CD14-positive monocyte (primary cell): ENCODE results near the gene OR10J5. TPM values are rescaled to one million over a fixed set of nuclear protein-coding genes. Genes with fewer than 3 reads are reported as not detected.

Experiments used
- DNase-seq, 3 donors: peaks; one replicate each; pipeline ENCODE4 v3.0.0-alpha.2; 2011 to 2022
- H2AFZ ChIP-seq: 2 replicates; pipeline ENCODE4 v1.6.0; 2012; ENCODE audit warnings: mild to moderate bottlenecking, low read depth, low read length, inconsistent platforms; ENCODE audit not compliant: insufficient read depth, poor library complexity, severe bottlenecking
- H3K27ac ChIP-seq, 2 donors: 1 replicate in 1 of 2; 2 replicates in 1 of 2; pipeline ENCODE4 v1.5.1; 2012 to 2013; ENCODE audit warnings: low read length in 2 of 2, control low read depth in 1 of 2, inconsistent platforms in 1 of 2, low read depth in 1 of 2, mild to moderate bottlenecking in 1 of 2
- H3K27me3 ChIP-seq, 2 donors: one replicate each; pipeline versions ENCODE4 v1.6.0 to v1.6.1; 2011 to 2013; ENCODE audit warnings: low read length in 2 of 2; ENCODE audit not compliant: control insufficient read depth in 2 of 2, insufficient read depth in 2 of 2
- H3K36me3 ChIP-seq, 2 donors: replicated peaks in 1 of 2; 1 replicate in 1 of 2; 2 replicates in 1 of 2; pipeline versions ENCODE4 v1.5.1 to v1.6.1; 2012 to 2013; ENCODE audit warnings: low read length in 2 of 2, control low read depth in 1 of 2, inconsistent platforms in 1 of 2, mild to moderate bottlenecking in 1 of 2; ENCODE audit not compliant: insufficient read depth in 2 of 2, control insufficient read depth in 1 of 2
- H3K4me1 ChIP-seq, 2 donors: 1 replicate in 1 of 2; 2 replicates in 1 of 2; pipeline versions ENCODE4 v1.5.1 to v1.6.1; 2012 to 2013; ENCODE audit warnings: low read length in 2 of 2, control low read depth in 1 of 2, inconsistent platforms in 1 of 2, mild to moderate bottlenecking in 1 of 2, moderate library complexity in 1 of 2; ENCODE audit not compliant: insufficient read depth in 2 of 2, control insufficient read depth in 1 of 2
- H3K4me2 ChIP-seq: replicated peaks from 2 replicates; pipeline ENCODE3; 2012; ENCODE audit warnings: low read length, moderate library complexity, mild to moderate bottlenecking; ENCODE audit not compliant: poor library complexity, severe bottlenecking; ENCODE audit errors: extremely low read depth
- H3K4me3 ChIP-seq, 3 experiments: fragments of 200-600 bp in 1 of 3; sonication (generic) in 1 of 3; replicated peaks in 1 of 3; 1 replicate in 2 of 3; 2 replicates in 1 of 3; pipeline ENCODE4 v1.5.1; 2011 to 2013; ENCODE audit warnings: low read length in 3 of 3, mild to moderate bottlenecking in 3 of 3, control low read depth in 2 of 3, low read depth in 2 of 3, inconsistent platforms in 1 of 3, moderate library complexity in 1 of 3
- H3K79me2 ChIP-seq: 2 replicates; pipeline ENCODE4 v1.6.0; 2012; ENCODE audit warnings: mild to moderate bottlenecking, control low read depth, inconsistent platforms, low read length, moderate library complexity; ENCODE audit not compliant: insufficient read depth
- H3K9ac ChIP-seq: 2 replicates; pipeline ENCODE4 v1.6.0; 2017; ENCODE audit warnings: low read length, mild to moderate bottlenecking; ENCODE audit not compliant: insufficient read depth, poor library complexity, severe bottlenecking
- H3K9me3 ChIP-seq, 2 donors: replicated peaks in 1 of 2; 1 replicate in 1 of 2; 2 replicates in 1 of 2; pipeline versions ENCODE4 v1.5.1 to v1.6.1; 2012 to 2013; ENCODE audit warnings: low read length in 2 of 2, control low read depth in 1 of 2; ENCODE audit not compliant: control insufficient read depth in 1 of 2, insufficient read depth in 1 of 2
- H4K20me1 ChIP-seq: 2 replicates; pipeline ENCODE4 v1.6.0; 2012; ENCODE audit warnings: mild to moderate bottlenecking, low read length, control low read depth, moderate library complexity; ENCODE audit not compliant: insufficient read depth
- H3K27ac Mint-ChIP-seq, 7 donors: one replicate each; pipeline ENCODE4 v1.8.0; 2020; ENCODE audit warnings: mild to moderate bottlenecking in 7 of 7, mixed read lengths in 7 of 7, moderate library complexity in 6 of 7, inconsistent platforms in 2 of 7
- H3K27me3 Mint-ChIP-seq, 3 donors: one replicate each; pipeline ENCODE4 v1.8.0; 2021 to 2022; ENCODE audit warnings: low read depth in 3 of 3, mild to moderate bottlenecking in 3 of 3, mixed read lengths in 3 of 3, moderate library complexity in 3 of 3, inconsistent platforms in 1 of 3
- H3K36me3 Mint-ChIP-seq, 2 donors: one replicate each; pipeline ENCODE4 v1.8.0; 2020; ENCODE audit warnings: mixed read lengths in 2 of 2, inconsistent platforms in 1 of 2, mild to moderate bottlenecking in 1 of 2
- H3K4me1 Mint-ChIP-seq: one replicate; pipeline ENCODE4 v1.8.0; 2020; ENCODE audit warnings: mild to moderate bottlenecking, mixed read lengths
- H3K4me3 Mint-ChIP-seq, 2 donors: one replicate each; pipeline ENCODE4 v1.8.0; 2020; ENCODE audit warnings: mild to moderate bottlenecking in 2 of 2, mixed read lengths in 2 of 2, moderate library complexity in 1 of 2
- H3K9me3 Mint-ChIP-seq, 7 donors: one replicate each; pipeline ENCODE4 v1.8.0; 2020 to 2022; ENCODE audit warnings: mixed read lengths in 7 of 7, mild to moderate bottlenecking in 6 of 7, moderate library complexity in 6 of 7, inconsistent platforms in 2 of 7
- CTCF ChIP-seq: fragments of 200-600 bp; IDR thresholded peaks from one replicate; pipeline ENCODE4 v1.8.0; 2022; ENCODE audit warnings: antibody characterized with exemption, mild to moderate bottlenecking
- WGBS: methylation state at CpG from one replicate; pipeline ENCODE4 v1.1.5; 2013; ENCODE audit warnings: missing lambda C conversion rate; ENCODE audit not compliant: insufficient coverage; 5-methylcytosine and 5-hydroxymethylcytosine counted together
- intact Hi-C, 2 donors: fragments of 100-400 bp; cut with micrococcal nuclease; formaldehyde crosslinking; loops; one replicate each; pipeline versions ENCODE4 v1.15.0 to v1.15.1; 2023
- polyA plus RNA-seq, 3 donors: library from polyadenylated mRNA; depleted of rRNA in 1 of 3; unstranded in 2 of 3; stranded (reverse) in 1 of 3; fragments of 300-500 nt in 2 of 3; fragments of >200 nt in 1 of 3; fragmentation: Illumina TruSeq in 2 of 3; gene quantifications; 1 replicate in 2 of 3; 2 replicates in 1 of 3; pipeline ENCODE4 v1.2.3, GENCODE V29; 2012 to 2021

Gene OR10J5
- polyA plus RNA-seq, 3 donors, result not detected

- no peak for DNase-seq
- Mint-ChIP-seq H3K36me3 (no peaks in the 10 kb centered on the region), H3K27ac (no peak overlapping the region), H3K4me1 (peaks cover 4% of the 10 kb centered on the region), H3K27me3 (no peaks in the 10 kb centered on the region), H3K4me3 (no peak overlapping the region), H3K9me3 (peaks cover 0 to 19% (median 9%) of the 10 kb centered on the region in 7 donors)
- Histone ChIP-seq H3K79me2 (no peaks in the 10 kb centered on the region), H3K36me3 (no peaks in the 10 kb centered on the region), H3K27ac (no peak overlapping the region), H3K4me2 (no peak overlapping the region), H3K4me1 (no peaks in the 10 kb centered on the region), H3K9ac (no peak overlapping the region), H3K4me3 (no peak overlapping the region), H4K20me1 (no peaks in the 10 kb centered on the region), H2AFZ (no peak overlapping the region), H3K9me3 (no peaks in the 10 kb centered on the region), H3K27me3 (no peaks in the 10 kb centered on the region)
- TF ChIP-seq CTCF, result no peak
- intact Hi-C loops, result no loop called here
These were observed 25.7 kb upstream of the OR10J5 start for GRCh38 chr1:159561497-159561896.

- H3K9me3 Mint-ChIP-seq, result peaks cover 0 to 18% (median 9%) of the 10 kb centered on the region in 7 donors
- H3K27me3 ChIP-seq, result no peaks in the 10 kb centered on the region
- no peaks in the 10 kb centered on the region for H3K79me2 ChIP-seq
- no peak overlapping the region for H3K9ac ChIP-seq
- no peak overlapping the region for H3K4me2 ChIP-seq
- no peak for TF ChIP-seq CTCF
- no peak for DNase-seq
- no peak overlapping the region for H3K4me3 Mint-ChIP-seq
- no peak overlapping the region for H3K27ac Mint-ChIP-seq
- no peaks in the 10 kb centered on the region for H3K9me3 ChIP-seq
- H3K36me3 ChIP-seq, result no peaks in the 10 kb centered on the region
- H2AFZ ChIP-seq, result no peak overlapping the region
- H3K4me1 Mint-ChIP-seq, result peaks cover 4% of the 10 kb centered on the region
- H3K4me1 ChIP-seq, result no peaks in the 10 kb centered on the region
- 100% methylated on average over 1 of the region's 2 CpGs for WGBS
- no peak overlapping the region for H3K27ac ChIP-seq
- H3K4me3 ChIP-seq, result no peak overlapping the region
- H3K27me3 Mint-ChIP-seq, result no peaks in the 10 kb centered on the region
- no peaks in the 10 kb centered on the region for H3K36me3 Mint-ChIP-seq
- intact Hi-C loops, result no loop called here
- H4K20me1 ChIP-seq, result no peaks in the 10 kb centered on the region
These were observed 24.8 kb upstream of the OR10J5 start for GRCh38 chr1:159560599-159560998.
